ENCODE results near the gene PIGU. TPM values are rescaled to one million over a fixed set of nuclear protein-coding genes. Genes with fewer than 3 reads are reported as not detected.

The PIGU gene
- total and polyA plus RNA-seq, 9 of the 15 experiments (the other 6 are each of a cell fraction or from before 2014, with no cell fraction given): 6.5 to 100 (median 28.1) TPM

- no peak for TF ChIP-seq ZKSCAN8 (CRISPR knock-in tag; IDR thresholded peaks at IDR 0.05)
- TF ChIP-seq RBBP5 (IDR thresholded peaks at IDR 0.05; ENCODE audit: borderline replicate concordance, insufficient read depth, low read length, poor library complexity, severe bottlenecking): peak; percentile 23
- no peak for TF ChIP-seq BACH1 (tag; IDR thresholded peaks at IDR 0.05)
- TF ChIP-seq ZNF121 (CRISPR knock-in tag; conservative IDR thresholded peaks at IDR 0.05): 0 out of 2 replicates have a peak, but pooled peaks have one; percentile 13
- no peak for TF ChIP-seq FOS (IDR thresholded peaks at IDR 0.05; ENCODE audit: extremely low read depth, insufficient read length)
- TF ChIP-seq, protein P1, sequence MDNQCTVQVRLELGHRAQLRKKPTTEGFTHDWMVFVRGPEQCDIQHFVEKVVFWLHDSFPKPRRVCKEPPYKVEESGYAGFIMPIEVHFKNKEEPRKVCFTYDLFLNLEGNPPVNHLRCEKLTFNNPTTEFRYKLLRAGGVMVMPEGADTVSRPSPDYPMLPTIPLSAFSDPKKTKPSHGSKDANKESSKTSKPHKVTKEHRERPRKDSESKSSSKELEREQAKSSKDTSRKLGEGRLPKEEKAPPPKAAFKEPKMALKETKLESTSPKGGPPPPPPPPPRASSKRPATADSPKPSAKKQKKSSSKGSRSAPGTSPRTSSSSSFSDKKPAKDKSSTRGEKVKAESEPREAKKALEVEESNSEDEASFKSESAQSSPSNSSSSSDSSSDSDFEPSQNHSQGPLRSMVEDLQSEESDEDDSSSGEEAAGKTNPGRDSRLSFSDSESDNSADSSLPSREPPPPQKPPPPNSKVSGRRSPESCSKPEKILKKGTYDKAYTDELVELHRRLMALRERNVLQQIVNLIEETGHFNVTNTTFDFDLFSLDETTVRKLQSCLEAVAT (IDR thresholded peaks at IDR 0.05): peak in 1 of 2 experiments; percentile 99; a peak in 2 of 4 replicates
- TF ChIP-seq TRIM24 (IDR thresholded peaks at IDR 0.05): no peak
- no peak for TF ChIP-seq NCOA6 (IDR thresholded peaks at IDR 0.05)
- TF ChIP-seq SETDB1 (IDR thresholded peaks at IDR 0.05; ENCODE audit: low read length): no peak
- no peak for TF ChIP-seq ZNF239 (CRISPR knock-in tag; IDR thresholded peaks at IDR 0.05)
- no peak for TF ChIP-seq RAD21 (CRISPR knock-in tag; conservative IDR thresholded peaks at IDR 0.05 in 1 of 2, IDR thresholded peaks at IDR 0.05 in 1 of 2)
- TF ChIP-seq HBP1 (CRISPR knock-in tag; IDR thresholded peaks at IDR 0.05): no peak
- TF ChIP-seq, protein P2, sequence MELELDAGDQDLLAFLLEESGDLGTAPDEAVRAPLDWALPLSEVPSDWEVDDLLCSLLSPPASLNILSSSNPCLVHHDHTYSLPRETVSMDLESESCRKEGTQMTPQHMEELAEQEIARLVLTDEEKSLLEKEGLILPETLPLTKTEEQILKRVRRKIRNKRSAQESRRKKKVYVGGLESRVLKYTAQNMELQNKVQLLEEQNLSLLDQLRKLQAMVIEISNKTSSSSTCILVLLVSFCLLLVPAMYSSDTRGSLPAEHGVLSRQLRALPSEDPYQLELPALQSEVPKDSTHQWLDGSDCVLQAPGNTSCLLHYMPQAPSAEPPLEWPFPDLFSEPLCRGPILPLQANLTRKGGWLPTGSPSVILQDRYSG (tag; conservative IDR thresholded peaks at IDR 0.05; ENCODE audit: low read depth): no peak
- no peak for TF ChIP-seq HIVEP1 (CRISPR knock-in tag; IDR thresholded peaks at IDR 0.05)
- TF ChIP-seq SMARCE1 (IDR thresholded peaks at IDR 0.05): no peak; the same call in 1 of the 2 replicates
- peak; percentile 35 for TF ChIP-seq ATF7 (IDR thresholded peaks at IDR 0.05)
- peak; percentile 63 for TF ChIP-seq L3MBTL2 (IDR thresholded peaks at IDR 0.05)
- TF ChIP-seq, protein P3, sequence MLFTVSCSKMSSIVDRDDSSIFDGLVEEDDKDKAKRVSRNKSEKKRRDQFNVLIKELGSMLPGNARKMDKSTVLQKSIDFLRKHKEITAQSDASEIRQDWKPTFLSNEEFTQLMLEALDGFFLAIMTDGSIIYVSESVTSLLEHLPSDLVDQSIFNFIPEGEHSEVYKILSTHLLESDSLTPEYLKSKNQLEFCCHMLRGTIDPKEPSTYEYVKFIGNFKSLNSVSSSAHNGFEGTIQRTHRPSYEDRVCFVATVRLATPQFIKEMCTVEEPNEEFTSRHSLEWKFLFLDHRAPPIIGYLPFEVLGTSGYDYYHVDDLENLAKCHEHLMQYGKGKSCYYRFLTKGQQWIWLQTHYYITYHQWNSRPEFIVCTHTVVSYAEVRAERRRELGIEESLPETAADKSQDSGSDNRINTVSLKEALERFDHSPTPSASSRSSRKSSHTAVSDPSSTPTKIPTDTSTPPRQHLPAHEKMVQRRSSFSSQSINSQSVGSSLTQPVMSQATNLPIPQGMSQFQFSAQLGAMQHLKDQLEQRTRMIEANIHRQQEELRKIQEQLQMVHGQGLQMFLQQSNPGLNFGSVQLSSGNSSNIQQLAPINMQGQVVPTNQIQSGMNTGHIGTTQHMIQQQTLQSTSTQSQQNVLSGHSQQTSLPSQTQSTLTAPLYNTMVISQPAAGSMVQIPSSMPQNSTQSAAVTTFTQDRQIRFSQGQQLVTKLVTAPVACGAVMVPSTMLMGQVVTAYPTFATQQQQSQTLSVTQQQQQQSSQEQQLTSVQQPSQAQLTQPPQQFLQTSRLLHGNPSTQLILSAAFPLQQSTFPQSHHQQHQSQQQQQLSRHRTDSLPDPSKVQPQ (CRISPR knock-in tag; IDR thresholded peaks at IDR 0.05; ENCODE audit: borderline replicate concordance): no peak
- TF ChIP-seq TAL1 (IDR thresholded peaks at IDR 0.05): no peak
- no peak for TF ChIP-seq BCL6 (CRISPR knock-in tag; IDR thresholded peaks at IDR 0.05)
- TF ChIP-seq NFE2 (IDR thresholded peaks at IDR 0.05; ENCODE audit: low read depth): no peak
- no peak for TF ChIP-seq ZNF695 (CRISPR knock-in tag; IDR thresholded peaks at IDR 0.05)
- TF ChIP-seq NCOA2 (IDR thresholded peaks at IDR 0.05; ENCODE audit: partially characterized antibody in 2 of 2): no peak
Observed at GRCh38 chr20:34515484-34516246, 161.2 kb downstream of the PIGU start (continued).

Data from K562 (cell line).